NOMO-1 treated with DMSO at 0.1 percent for 48 hours (cell line): Measurements from ENCODE around the gene KCNH5.

Source experiments
- DNase-seq: peaks from one replicate; lab custom pipeline; 2025; ENCODE audit not compliant: unreplicated experiment; lab: John Stamatoyannopoulos, UW

Gene KCNH5

GRCh38 chr14:62682208-62682607, 363.1 kb downstream of the KCNH5 start:
- DNase-seq, result no peak

GRCh38 chr14:62674563-62675237, 370.6 kb downstream of the KCNH5 start:
- DNase-seq, result no peak

- DNase-seq, result no peak
Observed at GRCh38 chr14:62673014-62673755, 372.1 kb downstream of the KCNH5 start.

- DNase-seq, result no peak
Observed at GRCh38 chr14:62670526-62670925, 374.7 kb downstream of the KCNH5 start.

GRCh38 chr14:62667421-62667914, 377.8 kb downstream of the KCNH5 start:
- no peak for DNase-seq

GRCh38 chr14:62665286-62665685, 380.0 kb downstream of the KCNH5 start:
- no peak for DNase-seq

- DNase-seq, result no peak
Observed at GRCh38 chr14:62663456-62663821, 381.8 kb downstream of the KCNH5 start.

GRCh38 chr14:62662811-62663455, 382.3 kb downstream of the KCNH5 start:
- no peak for DNase-seq

GRCh38 chr14:62661818-62662217, 383.4 kb downstream of the KCNH5 start:
- no peak for DNase-seq

- no peak for DNase-seq
Observed at GRCh38 chr14:62658631-62659030, 386.6 kb downstream of the KCNH5 start.

GRCh38 chr14:62657376-62657775, 387.9 kb downstream of the KCNH5 start:
- no peak for DNase-seq

- no peak for DNase-seq
Observed at GRCh38 chr14:62655166-62655565, 390.1 kb downstream of the KCNH5 start.

- no peak for DNase-seq
Observed at GRCh38 chr14:62654641-62655040, 390.6 kb downstream of the KCNH5 start.
